H1 (cell line): ENCODE results near the gene SEL1L3.

Experiments used
- ASH2L ChIP-seq: fragments of 200-600, 300-600 bp; sonication (generic); IDR thresholded peaks from one replicate; pipeline ENCODE4 v1.7.1; 2017; ENCODE audit warnings: low read length
- BRCA1 ChIP-seq: IDR thresholded peaks from 2 replicates; pipeline ENCODE4 v1.6.1; 2012; ENCODE audit warnings: low read depth, low read length, improper control_type of control experiment
- CEBPB ChIP-seq: IDR thresholded peaks from 2 replicates; pipeline ENCODE4 v1.6.1; 2012; ENCODE audit warnings: low read depth, low read length
- CHD2 ChIP-seq: IDR thresholded peaks from 2 replicates; pipeline ENCODE4 v1.6.1; 2012; ENCODE audit warnings: low read length, improper control_type of control experiment
- POLR2A ChIP-seq, 2 experiments: IDR thresholded peaks; 1 replicate in 1 of 2; 2 replicates in 1 of 2; pipeline ENCODE4 v1.6.1; 2011; ENCODE audit warnings: low read depth in 2 of 2, low read length in 2 of 2, mild to moderate bottlenecking in 2 of 2; ENCODE audit errors: control extremely low read depth in 1 of 2
- POLR2AphosphoS5 ChIP-seq: IDR thresholded peaks from 2 replicates; pipeline ENCODE4 v1.6.1; 2011; ENCODE audit warnings: low read depth, low read length
- RXRA ChIP-seq: IDR thresholded peaks from 2 replicates; pipeline ENCODE4 v1.6.1; 2011; ENCODE audit warnings: low read depth, mild to moderate bottlenecking, low read length, moderate library complexity; ENCODE audit not compliant: insufficient read depth
- SP4 ChIP-seq: IDR thresholded peaks from 2 replicates; pipeline ENCODE4 v1.6.1; 2012; ENCODE audit warnings: low read length, inconsistent platforms
- TEAD4 ChIP-seq: IDR thresholded peaks from 2 replicates; pipeline ENCODE4 v1.6.1; 2012; ENCODE audit warnings: low read depth, low read length, inconsistent platforms, mixed read lengths
- ZNF274 ChIP-seq: IDR thresholded peaks from 2 replicates; pipeline ENCODE4 v1.7.0; 2012; ENCODE audit warnings: low read length, borderline replicate concordance; ENCODE audit errors: extremely low read depth
- TF ChIP-seq, protein P1 (sequence below), 3 experiments: IDR thresholded peaks; 1 replicate in 2 of 3; 2 replicates in 1 of 3; pipeline versions ENCODE4 v1.5.1 to v1.6.1; 2011; ENCODE audit warnings: low read length in 3 of 3, mild to moderate bottlenecking in 3 of 3, inconsistent platforms in 2 of 3, low read depth in 1 of 3, moderate library complexity in 1 of 3; ENCODE audit not compliant: insufficient read depth in 1 of 3; ENCODE audit errors: control extremely low read depth in 1 of 3
- TF ChIP-seq, protein P2 (sequence below): IDR thresholded peaks from 2 replicates; pipeline ENCODE4 v1.6.1; 2012; ENCODE audit warnings: inconsistent platforms

DNA sequence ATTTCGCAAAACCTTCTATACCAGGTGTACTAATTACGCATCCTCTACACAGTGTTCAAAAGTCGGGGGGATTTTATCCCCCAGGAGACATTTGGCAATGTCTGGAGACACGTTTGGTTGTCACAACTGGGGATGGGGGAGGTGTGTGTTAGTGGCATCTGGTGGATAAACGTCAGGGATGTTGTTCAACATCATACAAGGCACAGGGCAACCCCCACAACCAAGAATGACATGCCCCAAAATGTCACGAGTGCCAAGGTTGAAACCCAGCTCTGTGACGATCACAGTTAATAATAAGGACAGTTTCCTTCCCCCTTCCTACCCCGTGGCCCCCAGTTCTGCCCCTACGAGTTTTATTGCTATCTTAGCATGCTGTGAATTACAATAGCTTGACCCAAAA, 15.9 kb upstream of the SEL1L3 start:
- no peak for TF ChIP-seq RXRA
- TF ChIP-seq ZNF274: no peak
- TF ChIP-seq, protein P1, sequence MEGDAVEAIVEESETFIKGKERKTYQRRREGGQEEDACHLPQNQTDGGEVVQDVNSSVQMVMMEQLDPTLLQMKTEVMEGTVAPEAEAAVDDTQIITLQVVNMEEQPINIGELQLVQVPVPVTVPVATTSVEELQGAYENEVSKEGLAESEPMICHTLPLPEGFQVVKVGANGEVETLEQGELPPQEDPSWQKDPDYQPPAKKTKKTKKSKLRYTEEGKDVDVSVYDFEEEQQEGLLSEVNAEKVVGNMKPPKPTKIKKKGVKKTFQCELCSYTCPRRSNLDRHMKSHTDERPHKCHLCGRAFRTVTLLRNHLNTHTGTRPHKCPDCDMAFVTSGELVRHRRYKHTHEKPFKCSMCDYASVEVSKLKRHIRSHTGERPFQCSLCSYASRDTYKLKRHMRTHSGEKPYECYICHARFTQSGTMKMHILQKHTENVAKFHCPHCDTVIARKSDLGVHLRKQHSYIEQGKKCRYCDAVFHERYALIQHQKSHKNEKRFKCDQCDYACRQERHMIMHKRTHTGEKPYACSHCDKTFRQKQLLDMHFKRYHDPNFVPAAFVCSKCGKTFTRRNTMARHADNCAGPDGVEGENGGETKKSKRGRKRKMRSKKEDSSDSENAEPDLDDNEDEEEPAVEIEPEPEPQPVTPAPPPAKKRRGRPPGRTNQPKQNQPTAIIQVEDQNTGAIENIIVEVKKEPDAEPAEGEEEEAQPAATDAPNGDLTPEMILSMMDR (IDR thresholded peaks at IDR 0.05; ENCODE audit: control extremely low read depth in 1 of 3, insufficient read depth in 1 of 3, low read depth in 1 of 3, low read length in 3 of 3): no peak
- no peak for TF ChIP-seq ASH2L
- TF ChIP-seq POLR2A (IDR thresholded peaks at IDR 0.05; ENCODE audit: control extremely low read depth in 1 of 2, low read depth in 2 of 2, low read length in 2 of 2): no peak
- TF ChIP-seq, protein P2, sequence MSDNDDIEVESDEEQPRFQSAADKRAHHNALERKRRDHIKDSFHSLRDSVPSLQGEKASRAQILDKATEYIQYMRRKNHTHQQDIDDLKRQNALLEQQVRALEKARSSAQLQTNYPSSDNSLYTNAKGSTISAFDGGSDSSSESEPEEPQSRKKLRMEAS: no peak
- no peak for TF ChIP-seq CHD2
- TF ChIP-seq TEAD4: no peak
- no peak for TF ChIP-seq BRCA1
- TF ChIP-seq CEBPB: no peak
- TF ChIP-seq POLR2AphosphoS5: no peak
- TF ChIP-seq SP4: no peak
